Measurements from ENCODE around the gene FRMD4A.
"Not testable (repeated sequence)": the region's sequence is repeated elsewhere in the genome, so short reads cannot be mapped to it uniquely, and the experiment has no call there.

The FRMD4A gene

DNA sequence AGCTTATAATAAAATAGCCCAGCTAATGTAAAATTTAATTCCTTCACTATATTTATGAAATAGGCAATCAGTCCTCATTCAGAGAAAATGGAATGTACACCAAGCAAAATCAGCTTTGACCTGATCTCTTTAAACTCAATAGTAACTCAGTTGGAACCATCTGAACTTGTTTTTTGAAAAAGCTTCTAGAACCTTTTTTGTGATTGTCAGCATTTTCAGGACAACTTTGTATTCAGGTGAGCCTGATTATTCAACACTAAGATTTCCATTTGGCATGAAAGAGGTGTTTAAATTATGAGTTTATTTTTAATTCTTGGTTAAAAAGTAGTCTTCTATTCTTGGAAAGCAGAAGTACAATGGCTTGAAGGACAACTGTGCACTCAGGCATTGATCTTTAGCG is 89.5 kb downstream of the FRMD4A start:
- DNase-seq (ENCODE audit: low read depth, low spot score) = no peak

DNA sequence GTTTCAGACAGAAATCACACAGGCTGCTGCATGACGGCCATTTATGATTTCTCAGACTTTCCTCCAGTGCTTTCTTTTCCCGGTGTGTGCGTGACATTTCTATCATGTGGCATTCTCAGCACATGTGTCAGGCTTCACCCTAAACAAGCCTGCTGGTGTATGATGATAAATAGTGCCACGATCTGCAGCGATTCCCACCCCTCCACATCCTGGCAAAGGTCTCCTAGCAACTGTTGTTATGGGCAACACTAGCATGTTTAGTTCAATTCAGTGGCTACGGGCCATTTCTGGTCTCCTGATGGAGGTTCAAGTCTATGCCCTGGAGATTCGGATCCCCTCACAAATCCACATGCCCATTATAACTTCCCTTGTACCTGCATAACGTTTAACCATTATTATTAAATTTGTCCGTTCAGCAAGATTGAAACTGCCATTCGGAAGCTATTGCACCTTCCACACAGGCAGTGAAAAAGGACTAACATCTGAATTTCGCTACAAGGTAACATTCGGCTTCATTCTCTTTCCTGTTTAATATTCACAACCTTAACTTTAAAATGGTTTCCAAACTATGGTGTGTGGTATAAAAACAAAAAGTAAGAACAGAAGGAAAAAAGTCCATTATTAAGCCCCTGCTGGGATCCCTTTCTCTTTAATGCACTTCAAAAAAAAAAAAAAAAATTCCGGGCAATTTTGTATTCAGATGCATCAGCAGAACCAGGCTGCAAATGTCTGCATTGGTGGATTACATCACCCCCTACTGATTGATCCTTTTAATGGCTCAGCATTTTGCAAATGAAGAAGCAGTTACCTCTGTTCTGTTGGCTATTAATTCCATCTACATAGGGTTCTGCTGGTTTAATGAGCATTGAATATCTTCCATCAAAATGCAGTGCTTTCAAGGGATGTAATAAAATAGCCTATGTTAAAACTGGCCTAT is 90.2 kb downstream of the FRMD4A start:
- no peak for DNase-seq (ENCODE audit: low read depth, low spot score)

DNA sequence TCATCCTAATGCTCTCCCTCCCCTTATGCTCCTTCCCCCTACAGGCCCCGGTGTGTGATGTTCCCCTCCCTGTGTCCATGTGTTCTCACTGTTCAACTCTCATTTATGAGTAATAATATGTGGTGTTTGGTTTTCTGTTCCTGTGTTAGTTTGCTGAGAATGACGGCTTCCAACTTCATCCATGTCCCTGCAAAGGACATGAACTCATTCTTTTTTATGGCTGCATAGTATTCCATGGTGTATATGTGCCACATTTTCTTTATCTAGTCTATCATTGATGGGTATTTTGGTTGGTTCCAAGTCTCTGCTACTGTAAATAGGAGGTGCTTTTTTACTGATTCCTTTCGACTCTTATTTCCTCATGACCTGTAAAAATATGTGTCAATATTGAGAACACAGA is 92.1 kb downstream of the FRMD4A start:
- not testable (repeated sequence) for DNase-seq (ENCODE audit: low read depth, low spot score)

- DNase-seq (ENCODE audit: low read depth, low spot score) = no peak
Measured at GRCh38 chr10:14236341-14236740, 94.4 kb downstream of the FRMD4A start.

- DNase-seq (ENCODE audit: low read depth, low spot score) = no peak
Measured at GRCh38 chr10:14235566-14236195, 95.0 kb downstream of the FRMD4A start.

GRCh38 chr10:14233566-14233965 is 97.2 kb downstream of the FRMD4A start:
- DNase-seq (ENCODE audit: low read depth, low spot score) = no peak

GRCh38 chr10:14228798-14229197 is 101.9 kb downstream of the FRMD4A start:
- DNase-seq (ENCODE audit: low read depth, low spot score) = not testable (repeated sequence)

DNA sequence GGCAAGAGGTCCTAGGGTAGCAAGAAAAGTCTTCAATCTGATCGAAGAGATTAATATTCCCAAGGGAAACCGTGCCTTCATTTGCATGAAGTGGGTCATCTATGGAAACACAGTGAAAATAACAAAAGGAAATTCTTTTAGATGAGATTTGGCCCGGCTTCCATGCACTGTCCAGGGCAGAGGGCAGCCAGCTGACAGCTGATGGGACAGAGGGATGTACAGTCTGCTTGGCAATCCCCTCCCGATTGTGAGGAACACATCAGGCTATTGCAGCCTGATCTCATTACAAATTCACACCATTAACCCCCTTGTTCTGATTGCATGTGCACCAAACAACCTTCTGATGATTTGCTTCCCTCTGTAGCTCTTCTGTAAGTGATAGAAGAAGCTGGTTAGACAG is 105.3 kb downstream of the FRMD4A start:
- no peak for DNase-seq (ENCODE audit: low read depth, low spot score)

DNA sequence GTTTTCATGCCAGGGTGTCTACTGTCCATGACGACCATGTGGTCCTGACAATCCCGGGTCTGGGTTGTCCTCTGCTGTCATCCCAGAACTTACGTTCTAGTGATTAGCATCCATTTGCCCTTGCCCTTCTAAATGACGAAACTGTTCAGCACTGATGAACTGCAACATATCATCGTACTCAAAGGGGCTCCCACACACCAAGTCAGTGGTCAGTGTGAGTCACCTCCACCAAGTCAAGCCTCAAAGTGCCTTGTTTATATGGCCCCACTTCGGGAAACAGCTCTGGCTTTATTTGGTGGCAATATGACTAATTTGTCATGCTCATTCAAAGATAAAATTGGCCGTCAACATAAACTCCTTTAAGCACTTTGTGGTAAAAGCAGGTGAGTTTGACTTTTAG is 110.7 kb downstream of the FRMD4A start:
- no peak for DNase-seq (ENCODE audit: low read depth, low spot score)

- DNase-seq (ENCODE audit: low read depth, low spot score) = no peak
Measured at GRCh38 chr10:14219411-14219810, 111.3 kb downstream of the FRMD4A start.

GRCh38 chr10:14215641-14216040 is 115.1 kb downstream of the FRMD4A start:
- no peak for DNase-seq (ENCODE audit: low read depth, low spot score)

GRCh38 chr10:14213703-14214102 is 117.0 kb downstream of the FRMD4A start:
- not testable (repeated sequence) for DNase-seq (ENCODE audit: low read depth, low spot score)

- DNase-seq (ENCODE audit: low read depth, low spot score) = no peak
Measured at GRCh38 chr10:14211610-14212009, 119.1 kb downstream of the FRMD4A start.

DNA sequence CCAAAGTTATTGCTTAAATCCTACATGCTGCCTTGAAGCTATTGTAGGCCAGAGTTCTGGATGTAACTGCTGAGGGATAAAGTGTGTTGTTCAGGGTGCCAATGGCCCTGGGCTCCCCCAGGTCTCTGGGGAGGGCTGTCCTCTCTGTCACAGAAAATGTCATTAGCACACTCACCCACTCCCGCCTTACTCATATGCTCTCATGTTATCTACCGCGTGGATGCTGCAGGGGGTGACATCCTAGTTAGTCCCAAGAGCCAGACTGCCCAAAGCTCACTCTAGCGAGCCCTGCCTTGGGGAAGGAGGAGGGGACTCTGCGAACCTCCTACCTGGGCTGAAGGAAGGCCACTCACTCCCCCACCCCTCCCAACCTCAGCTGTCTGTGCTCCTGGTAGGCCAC is 122.5 kb downstream of the FRMD4A start:
- DNase-seq (ENCODE audit: low read depth, low spot score) = no peak

- DNase-seq (ENCODE audit: low read depth, low spot score) = no peak
Measured at GRCh38 chr10:14205233-14205632, 125.5 kb downstream of the FRMD4A start.

- no peak for DNase-seq (ENCODE audit: low read depth, low spot score)
Measured at GRCh38 chr10:14200698-14201544, 129.8 kb downstream of the FRMD4A start.

DNA sequence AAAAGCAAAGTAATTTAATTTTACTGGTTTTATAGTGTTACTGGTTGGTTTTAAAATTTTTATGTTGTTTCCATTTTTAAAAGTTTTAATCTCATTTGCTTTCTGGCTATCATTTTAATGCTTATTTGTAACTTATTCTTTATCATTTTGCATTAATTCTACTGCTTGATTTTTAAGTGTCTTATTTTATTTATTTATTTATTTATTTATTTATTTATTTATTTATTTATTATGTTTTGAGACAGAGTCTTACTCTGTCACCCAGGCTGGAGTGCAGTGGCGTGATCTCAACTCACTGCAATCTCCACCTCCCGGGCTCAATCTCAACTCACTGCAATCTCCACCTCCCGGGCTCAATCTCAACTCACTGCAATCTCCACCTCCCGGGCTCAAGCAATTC is 131.6 kb downstream of the FRMD4A start:
- not testable (repeated sequence) for DNase-seq (ENCODE audit: low read depth, low spot score)

DNA sequence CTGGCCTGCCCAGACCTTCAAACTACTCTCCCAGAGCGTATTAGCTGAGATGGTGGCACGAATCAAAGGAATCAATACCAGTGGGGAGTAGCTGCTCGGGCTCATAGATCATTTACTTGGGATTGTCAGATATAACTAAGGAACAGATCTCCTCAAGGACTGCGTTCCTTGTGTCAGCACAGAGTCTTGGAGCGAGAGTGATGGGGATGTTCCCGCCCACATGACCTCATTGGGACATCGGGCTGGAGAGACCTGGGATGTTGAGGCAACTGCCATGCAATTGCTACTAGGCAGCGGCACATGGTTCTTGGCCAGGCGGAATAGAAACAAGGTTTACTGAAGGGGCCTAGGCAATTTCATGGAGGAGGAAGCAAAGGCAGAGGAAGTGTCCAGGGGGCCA is 132.6 kb downstream of the FRMD4A start:
- DNase-seq (ENCODE audit: low read depth, low spot score) = no peak

DNA sequence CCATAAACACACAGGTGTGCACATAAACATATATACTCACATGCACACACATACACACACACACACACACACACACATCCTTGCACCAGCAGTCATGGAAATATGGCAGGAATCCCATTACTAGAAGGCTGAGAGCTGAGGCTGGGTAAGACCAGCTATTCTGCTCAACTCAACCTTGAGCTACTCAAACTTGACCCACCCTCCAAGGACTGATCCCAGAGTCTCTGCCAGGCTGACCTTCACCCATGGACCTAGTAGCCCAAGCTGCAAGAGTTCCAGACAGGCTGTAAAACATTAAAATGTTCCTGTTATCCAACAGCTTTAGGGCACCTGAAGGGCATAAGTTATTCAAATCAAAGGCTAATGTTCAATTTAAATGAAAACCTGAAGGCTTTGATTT is 134.6 kb downstream of the FRMD4A start:
- no peak for DNase-seq (ENCODE audit: low read depth, low spot score)

DNA sequence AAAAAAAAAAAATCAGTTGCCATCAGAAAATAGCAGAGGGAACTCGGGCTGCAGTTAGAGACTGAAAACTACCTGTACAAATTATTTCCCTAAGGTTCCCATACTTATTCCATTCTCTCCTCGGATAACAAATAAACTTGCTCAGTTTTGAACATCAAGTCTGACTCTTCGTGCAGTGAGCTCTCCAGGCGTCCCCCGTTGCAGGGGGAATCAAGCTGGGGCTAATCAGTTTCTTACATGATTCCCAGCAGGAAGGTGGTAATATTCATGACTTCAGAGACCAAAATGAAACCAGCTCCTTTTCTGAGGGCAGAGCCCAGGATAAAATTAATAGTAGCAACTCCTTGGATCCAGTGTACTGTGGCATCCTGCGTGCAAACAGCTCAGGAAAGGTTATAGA is 135.3 kb downstream of the FRMD4A start:
- DNase-seq (ENCODE audit: low read depth, low spot score) = no peak

DNA sequence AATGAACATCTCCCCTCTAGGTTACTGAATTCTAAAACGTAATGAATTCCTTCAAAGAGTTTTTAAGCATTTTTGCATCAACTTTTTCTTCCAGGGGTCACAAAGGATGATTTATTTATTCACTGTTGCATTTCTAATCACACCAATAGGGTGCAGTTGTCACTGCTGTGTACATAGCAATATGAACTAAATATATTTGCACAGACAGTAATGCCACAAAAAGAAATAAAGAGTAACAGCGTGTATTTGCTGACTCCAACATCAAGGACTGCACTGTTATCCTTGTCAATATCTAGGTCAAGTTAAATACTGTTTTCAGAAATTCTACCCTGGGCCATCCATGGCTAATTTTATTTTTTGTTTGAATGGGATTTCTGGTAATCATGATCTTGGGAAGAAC is 138.0 kb downstream of the FRMD4A start:
- DNase-seq (ENCODE audit: low read depth, low spot score) = no peak

DNA sequence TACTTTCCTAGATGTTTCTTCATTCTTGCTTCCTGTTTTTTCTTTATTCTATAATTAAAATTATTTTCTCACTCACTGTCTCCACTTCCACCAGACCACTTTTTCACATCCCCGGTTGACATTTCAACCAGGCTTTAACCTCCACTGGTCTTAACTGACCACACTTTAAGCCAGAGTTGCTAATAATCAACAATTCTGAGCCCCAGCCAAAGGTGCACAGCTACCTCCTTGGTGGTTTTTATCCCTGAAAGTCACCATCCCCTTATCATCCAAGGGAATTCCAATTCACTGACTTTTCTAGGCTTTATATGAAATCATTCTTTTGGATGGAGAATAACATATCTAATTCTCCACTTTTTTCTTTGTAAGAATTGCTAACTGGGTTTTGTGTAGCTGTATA is 138.9 kb downstream of the FRMD4A start:
- no peak for DNase-seq (ENCODE audit: low read depth, low spot score)

Measured in activated naive CD8-positive, alpha-beta T cell treated with anti-CD3 and anti-CD28 coated beads, Interleukin-2, amount 50 U/mL, for 16 hours (primary cell).